K562 (cell line): Measurements from ENCODE around the gene STON1. TPM values are rescaled to one million over a fixed set of nuclear protein-coding genes. Genes with fewer than 3 reads are reported as not detected.
"Not testable (repeated sequence)": the region's sequence is repeated elsewhere in the genome, so short reads cannot be mapped to it uniquely, and the experiment has no call there.

ENCODE experiments used
- ATAC-seq: fragments of 200-7000 bp; cut with Tn5 transposase; 3 replicates; pipeline ENCODE4 v1.9.1; 2020; ENCODE audit warnings: moderate library complexity
- BruUV-seq: library from RNA; stranded (reverse); fragments of 400-500 nt; replicated peaks from 2 replicates; lab custom pipeline; 2021; lab: Mats Ljungman, UMichigan
- CTCF ChIA-PET: fragments of 300-600 bp; formaldehyde crosslinking; extraction: SDS; loops from one replicate; lab custom pipeline; 2021; ENCODE audit warnings: low intra/inter-chr PET ratio; lab: Yijun Ruan, JAX
- POLR2A ChIA-PET: fragments of 300-600, 350-650 bp; sonication (Branson Sonifier 250); formaldehyde crosslinking; extraction: SDS; loops from one replicate; lab custom pipeline; 2021; ENCODE audit warnings: antibody characterized with exemption, inconsistent platforms; lab: Yijun Ruan, JAX
- DNase-seq, 4 experiments: peaks; one replicate each; pipeline versions ENCODE4 v3.0.0 to v3.0.0-alpha.2; 2011 to 2018; ENCODE audit warnings: low spot score in 3 of 4, mixed read lengths in 3 of 4; ENCODE audit errors: extremely low read depth in 1 of 4
- FAIRE-seq: peaks from 2 replicates; lab custom pipeline; 2011; peaks lifted over from hg19 to GRCh38; lab: Jason Lieb, UNC
- H2AFZ ChIP-seq: 2 replicates; pipeline ENCODE4 v1.6.0; 2011; ENCODE audit warnings: low read depth, low read length, control low read depth, inconsistent platforms
- H3K27ac ChIP-seq: fragments of 200-600 bp; 3 replicates; pipeline ENCODE4 v1.8.0; 2011; ENCODE audit warnings: low read depth, mild to moderate bottlenecking, control low read depth, inconsistent platforms, low read length, moderate library complexity, mixed read lengths; ENCODE audit errors: extremely low read depth
- H3K27me3 ChIP-seq, 2 experiments: fragments of 300-600 bp in 1 of 2; 2 replicates in 1 of 2; 3 replicates in 1 of 2; pipeline versions ENCODE4 v1.6.0 to v1.8.0; 2011; ENCODE audit warnings: inconsistent platforms in 2 of 2, low read length in 2 of 2, mild to moderate bottlenecking in 1 of 2, mixed read lengths in 1 of 2, moderate library complexity in 1 of 2; ENCODE audit not compliant: control insufficient read depth in 2 of 2, insufficient read depth in 2 of 2
- H3K36me3 ChIP-seq: fragments of 300-600 bp; 3 replicates; pipeline ENCODE4 v1.8.0; 2011; ENCODE audit warnings: mild to moderate bottlenecking, low read length, inconsistent platforms; ENCODE audit not compliant: control insufficient read depth, insufficient read depth
- H3K4me1 ChIP-seq, 2 experiments: fragments of 200-600 bp in 1 of 2; replicated peaks in 1 of 2; 2 replicates in 1 of 2; 3 replicates in 1 of 2; pipeline versions ENCODE4 v1.5.1 to v1.8.0; 2011; ENCODE audit warnings: inconsistent platforms in 2 of 2, low read length in 2 of 2, mild to moderate bottlenecking in 1 of 2, mixed read lengths in 1 of 2, moderate library complexity in 1 of 2; ENCODE audit not compliant: control insufficient read depth in 2 of 2, insufficient read depth in 2 of 2
- H3K4me2 ChIP-seq: 2 replicates; pipeline ENCODE4 v1.6.1; 2011; ENCODE audit warnings: low read length, control low read depth, inconsistent platforms, mixed read lengths; ENCODE audit not compliant: insufficient read depth
- H3K4me3 ChIP-seq: fragments of 200-600 bp; sonication (generic), shearing (Covaris generic); 2 replicates; pipeline ENCODE4 v1.5.1; 2016; ENCODE audit warnings: control low read depth, inconsistent platforms
- H3K79me2 ChIP-seq: fragments of 200-600 bp; 3 replicates; pipeline ENCODE4 v1.8.0; 2011; ENCODE audit warnings: low read length, inconsistent platforms; ENCODE audit not compliant: control insufficient read depth, insufficient read depth
- H3K9ac ChIP-seq, 2 experiments: 2 replicates each; pipeline versions ENCODE4 v1.6.0 to v1.6.1; 2011; ENCODE audit warnings: low read depth in 2 of 2, low read length in 2 of 2, control low read depth in 1 of 2, inconsistent platforms in 1 of 2, mild to moderate bottlenecking in 1 of 2, mixed read lengths in 1 of 2; ENCODE audit not compliant: insufficient read depth in 1 of 2
- H3K9me1 ChIP-seq: one replicate; pipeline ENCODE4 v1.6.0; 2011; ENCODE audit warnings: inconsistent platforms, mild to moderate bottlenecking, low read length, moderate library complexity; ENCODE audit not compliant: control insufficient read depth, insufficient read depth
- H3K9me3 ChIP-seq: replicated peaks from 2 replicates; pipeline ENCODE4 v1.5.1; 2011; ENCODE audit warnings: low read depth, low read length, inconsistent platforms; ENCODE audit not compliant: control insufficient read depth, insufficient read depth
- H4K20me1 ChIP-seq: replicated peaks from 2 replicates; pipeline ENCODE4 v1.6.1; 2011; ENCODE audit warnings: low read length, inconsistent platforms, mixed read lengths; ENCODE audit not compliant: control insufficient read depth, insufficient read depth
- DPF2 ChIP-seq: fragments of 450-650 bp; IDR thresholded peaks from 2 replicates; pipeline ENCODE4 v1.6.1; 2016
- LCOR ChIP-seq: sonication (generic); formaldehyde crosslinking; IDR thresholded peaks from 2 replicates; pipeline ENCODE4 v1.8.0; 2022; ENCODE audit warnings: mild to moderate bottlenecking, missing genetic modification reagents
- RERE ChIP-seq: sonication (generic); formaldehyde crosslinking; IDR thresholded peaks from 2 replicates; pipeline ENCODE4 v1.8.0; 2023; ENCODE audit warnings: missing genetic modification reagents, mild to moderate bottlenecking, borderline replicate concordance
- REST ChIP-seq, 2 experiments: fragments of 450-650 bp; formaldehyde crosslinking in 1 of 2; IDR thresholded peaks; 2 replicates each; pipeline versions ENCODE4 v1.4.0 to v1.6.1; 2014 to 2020; ENCODE audit warnings: mild to moderate bottlenecking in 2 of 2, borderline replicate concordance in 1 of 2, low read depth in 1 of 2
- ZNF584 ChIP-seq: fragments of 200-800 bp; sonication (Bioruptor generic); IDR thresholded peaks from 2 replicates; pipeline ENCODE4 v1.6.1; 2016; ENCODE audit warnings: low read depth, mild to moderate bottlenecking, missing genetic modification characterization, missing compliant biosample characterization
- WGBS: fragments of 100-300 bp; shearing (Covaris generic); methylation state at CpG from one replicate; pipeline ENCODE4 v1.1.6; 2016; ENCODE audit warnings: low coverage, mixed read lengths; ENCODE audit not compliant: insufficient coverage; ENCODE audit errors: missing lambda C conversion rate; 5-methylcytosine and 5-hydroxymethylcytosine counted together
- in situ Hi-C: fragments of 300-500 bp; cut with MboI; formaldehyde crosslinking; loops from 4 replicates; pipeline ENCODE4 v1.15.0; 2018; ENCODE audit warnings: inconsistent platforms, mixed read lengths
- intact Hi-C: fragments of 100-400 bp; cut with micrococcal nuclease; formaldehyde crosslinking; loops from 2 replicates; pipeline ENCODE4 v1.14.2; 2022
- polyA plus RNA-seq, 8 experiments: library from polyadenylated mRNA; depleted of rRNA in 4 of 8; stranded (reverse) in 5 of 8; unstranded in 3 of 8; fragments of >200 nt; fragmentation: Nextera tagmentation in 2 of 8; fragmentation: Illumina TruSeq in 1 of 8; extraction: Ambion mirVana in 2 of 8; extraction: Trizol in 1 of 8; gene quantifications; 2 replicates each; pipeline versions ENCODE4 v1.2.1 to v1.2.3, GENCODE V29; 2011 to 2014; ENCODE audit warnings: inconsistent platforms in 1 of 8, missing spikeins in 1 of 8
- total RNA-seq, 7 experiments: library from RNA; depleted of rRNA in 6 of 7; stranded (reverse); fragments of >200 nt in 6 of 7; fragmentation: Illumina TruSeq in 2 of 7; extraction: Trizol in 2 of 7; gene quantifications; 2 replicates each; pipeline versions ENCODE4 v1.2.1 to v1.2.3, GENCODE V29; 2011 to 2021; ENCODE audit warnings: low replicate concordance in 1 of 7

STON1 gene
- total and polyA plus RNA-seq, 9 of the 15 experiments (the other 6 are each of a cell fraction or from before 2014, with no cell fraction given), result 0.07 to 1.2 (median 0.55) TPM

GRCh38 chr2:48622691-48623090 lies 92.7 kb downstream of the STON1 start (continued):
- TF ChIP-seq REST (IDR thresholded peaks at IDR 0.05; ENCODE audit: borderline replicate concordance), result peak; percentile 37; the same call in 1 of the 2 replicates
- TF ChIP-seq REST (CRISPR knock-in tag; IDR thresholded peaks at IDR 0.05; ENCODE audit: low read depth), result not testable (repeated sequence)

GRCh38 chr2:48624696-48625095 lies 94.7 kb downstream of the STON1 start:
- Histone ChIP-seq H3K27ac (no peak overlapping the region), H2AFZ (no peak overlapping the region), H3K79me2 (no peaks in the 10 kb centered on the region), H4K20me1 (no peaks in the 10 kb centered on the region), H3K27me3 (no peaks in the 10 kb centered on the region), H3K9ac (no peak overlapping the region), H3K4me1 (no peaks in the 10 kb centered on the region), H3K36me3 (no peaks in the 10 kb centered on the region), H3K9me1 (no peaks in the 10 kb centered on the region), H3K4me2 (no peak overlapping the region), H3K9me3 (peaks cover 2% of the 10 kb centered on the region; the same call in 1 of the 2 replicates), H3K4me3 (no peak overlapping the region)
- ChIA-PET POLR2A (no interaction called here), CTCF (no interaction called here)
- WGBS, result 7% methylated on average over 2 of the region's 2 CpGs
- no peak for ATAC-seq
- FAIRE-seq, result no peak
- in situ Hi-C loops (loop anchor here (25.0 kb wide), 1 partner anchor 1863 kb away; no protein-coding TSS in a partner anchor), intact Hi-C loops (no loop called here)
- no peak for DNase-seq
- no TSS peak for BruUV-seq
- no peak for TF ChIP-seq RERE
- TF ChIP-seq LCOR (CRISPR knock-in tag), result no peak
- no peak for TF ChIP-seq DPF2
- TF ChIP-seq ZNF584, result no peak
